GM23338 (cell line): ENCODE results near the gene DOCK10. TPM values are rescaled to one million over a fixed set of nuclear protein-coding genes. Genes with fewer than 3 reads are reported as not detected.

Source experiments
- ATAC-seq: fragments of 200-7000 bp; cut with Tn5 transposase; 3 replicates; pipeline ENCODE4 v1.9.1; 2020
- DNase-seq: peaks from one replicate; pipeline ENCODE4 v3.0.0-alpha.2; 2015; ENCODE audit warnings: low spot score
- H2AFZ ChIP-seq: fragments of 200-600 bp; sonication (generic); 2 replicates; pipeline ENCODE4 v1.8.0; 2016; ENCODE audit warnings: antibody characterized with exemption, mild to moderate bottlenecking, moderate library complexity
- H3F3A ChIP-seq: fragments of 200-600 bp; sonication (generic); replicated peaks from 2 replicates; pipeline ENCODE4 v1.8.0; 2017; ENCODE audit warnings: antibody characterized with exemption, mixed run types, low read depth
- H3K27ac ChIP-seq: fragments of 200-600 bp; sonication (generic); 2 replicates; pipeline ENCODE4 v1.6.1; 2016; ENCODE audit warnings: low read depth
- H3K27me3 ChIP-seq: fragments of 200-600 bp; sonication (generic); 2 replicates; pipeline ENCODE4 v1.8.0; 2016; ENCODE audit warnings: mild to moderate bottlenecking, mixed run types, moderate library complexity; ENCODE audit not compliant: insufficient read depth
- H3K36me3 ChIP-seq: fragments of 200-600 bp; sonication (generic); 2 replicates; pipeline ENCODE4 v1.8.0; 2016; ENCODE audit warnings: mild to moderate bottlenecking; ENCODE audit not compliant: insufficient read depth
- H3K4me1 ChIP-seq: fragments of 200-600 bp; sonication (generic); 2 replicates; pipeline ENCODE4 v1.8.0; 2016; ENCODE audit warnings: mild to moderate bottlenecking, moderate library complexity; ENCODE audit not compliant: insufficient read depth
- H3K4me2 ChIP-seq: fragments of 200-600 bp; sonication (generic); 2 replicates; pipeline ENCODE4 v1.7.1; 2017; ENCODE audit warnings: mixed run types
- H3K4me3 ChIP-seq: fragments of 200-600 bp; sonication (generic); 2 replicates; pipeline ENCODE4 v1.6.1; 2016; ENCODE audit warnings: mixed run types
- H3K79me2 ChIP-seq: fragments of 200-600 bp; sonication (generic); replicated peaks from 2 replicates; pipeline ENCODE4 v1.8.0; 2017; ENCODE audit warnings: mild to moderate bottlenecking; ENCODE audit not compliant: insufficient read depth
- H3K9me2 ChIP-seq: fragments of 200-600 bp; sonication (generic); 2 replicates; pipeline ENCODE4 v1.8.0; 2017; ENCODE audit not compliant: insufficient read depth
- H4K20me1 ChIP-seq: fragments of 200-600 bp; sonication (generic); replicated peaks from 2 replicates; pipeline ENCODE4 v1.8.0; 2017; ENCODE audit warnings: mild to moderate bottlenecking; ENCODE audit not compliant: insufficient read depth
- H3K27ac Mint-ChIP-seq: 2 replicates; pipeline ENCODE4 v1.8.0; 2020; ENCODE audit warnings: inconsistent platforms, mild to moderate bottlenecking, moderate library complexity, mixed read lengths
- H3K27me3 Mint-ChIP-seq: 3 replicates; pipeline ENCODE4 v1.8.0; 2022; ENCODE audit warnings: low read depth, mild to moderate bottlenecking, moderate library complexity, mixed read lengths, inconsistent platforms; ENCODE audit not compliant: insufficient read depth, poor library complexity
- H3K36me3 Mint-ChIP-seq: 3 replicates; pipeline ENCODE4 v1.8.0; 2021; ENCODE audit warnings: low read depth, mild to moderate bottlenecking, inconsistent platforms, moderate library complexity, mixed read lengths
- H3K4me1 Mint-ChIP-seq: 3 replicates; pipeline ENCODE4 v1.8.0; 2020; ENCODE audit warnings: mild to moderate bottlenecking, inconsistent platforms, mixed read lengths
- H3K4me3 Mint-ChIP-seq: 3 replicates; pipeline ENCODE4 v1.8.0; 2021; ENCODE audit warnings: moderate library complexity, mild to moderate bottlenecking, inconsistent platforms, mixed read lengths
- H3K9me3 Mint-ChIP-seq: 3 replicates; pipeline ENCODE4 v1.8.0; 2020; ENCODE audit warnings: moderate library complexity, mild to moderate bottlenecking, inconsistent platforms, mixed read lengths
- EZH2phosphoT487 ChIP-seq: fragments of 200-600 bp; sonication (generic); IDR thresholded peaks from one replicate; pipeline ENCODE4 v1.8.1; 2018; ENCODE audit warnings: antibody characterized with exemption; ENCODE audit not compliant: unreplicated experiment
- JUNB ChIP-seq: IDR thresholded peaks from one replicate; pipeline ENCODE4 v1.6.1; 2016; ENCODE audit warnings: antibody characterized with exemption; ENCODE audit not compliant: unreplicated experiment
- NANOG ChIP-seq: IDR thresholded peaks from 2 replicates; pipeline ENCODE4 v1.6.1; 2016; ENCODE audit warnings: antibody characterized with exemption, borderline replicate concordance
- ZNF114 ChIP-seq: fragments of 250-450 bp; sonication (Bioruptor Pico); IDR thresholded peaks from 2 replicates; pipeline ENCODE4 v1.5.0; 2020; ENCODE audit warnings: mild to moderate bottlenecking, moderate library complexity
- ZNF331 ChIP-seq: fragments of 250-450 bp; sonication (Bioruptor Pico); IDR thresholded peaks from 2 replicates; pipeline ENCODE4 v1.5.0; 2020; ENCODE audit warnings: low read depth, mild to moderate bottlenecking, moderate library complexity
- polyA plus RNA-seq: library from polyadenylated mRNA; unstranded; fragments of >200 nt; fragmentation: Nextera tagmentation; extraction: Ambion mirVana; gene quantifications from 2 replicates; pipeline ENCODE4 v1.2.1, GENCODE V29; 2016
- total RNA-seq: library from RNA; depleted of rRNA; stranded (reverse); fragments of >200 nt; shearing (Covaris generic); gene quantifications from 2 replicates; pipeline ENCODE4 v1.2.3, GENCODE V29; 2014
- TF ChIP-seq, protein P1 (sequence below): fragments of 250-450 bp; sonication (Bioruptor Pico); IDR thresholded peaks from 2 replicates; pipeline ENCODE4 v1.5.0; 2020; ENCODE audit warnings: mild to moderate bottlenecking, moderate library complexity
- TF ChIP-seq, protein P2 (sequence below): IDR thresholded peaks from 2 replicates; pipeline ENCODE4 v1.6.1; 2016; ENCODE audit warnings: antibody characterized with exemption
- TF ChIP-seq, protein P3 (sequence below), 2 experiments: fragments of 200-600 bp in 1 of 2; sonication (generic) in 1 of 2; conservative IDR thresholded peaks; 2 replicates each; pipeline versions ENCODE4 v1.5.1 to v1.6.1; 2016 to 2017; ENCODE audit warnings: antibody characterized with exemption in 2 of 2, low read depth in 2 of 2, mild to moderate bottlenecking in 2 of 2, moderate library complexity in 1 of 2

DOCK10 gene
- total and polyA plus RNA-seq, 2 experiments from 2014 or later: 1.0 to 1.7 TPM

DNA sequence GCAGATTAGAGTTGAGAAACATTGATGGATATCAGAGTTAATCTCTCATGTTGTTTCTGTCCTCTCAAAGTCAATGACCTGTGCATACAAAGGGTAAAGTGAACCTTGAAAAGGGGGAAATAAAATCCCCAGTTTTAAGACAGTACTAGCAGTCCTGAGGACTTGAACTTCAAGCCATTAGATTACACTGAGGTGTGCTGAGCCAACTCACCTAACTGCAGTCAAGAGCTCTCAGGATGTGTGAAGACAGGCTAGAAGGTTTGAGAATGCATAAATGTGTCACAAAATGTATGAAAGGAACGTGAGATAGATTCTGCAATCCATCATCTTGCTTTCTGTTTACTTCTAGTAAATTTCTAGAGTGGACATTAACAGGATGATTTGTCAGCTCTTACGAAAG lies 35.5 kb downstream of the DOCK10 start (continued):
- TF ChIP-seq, protein P1, sequence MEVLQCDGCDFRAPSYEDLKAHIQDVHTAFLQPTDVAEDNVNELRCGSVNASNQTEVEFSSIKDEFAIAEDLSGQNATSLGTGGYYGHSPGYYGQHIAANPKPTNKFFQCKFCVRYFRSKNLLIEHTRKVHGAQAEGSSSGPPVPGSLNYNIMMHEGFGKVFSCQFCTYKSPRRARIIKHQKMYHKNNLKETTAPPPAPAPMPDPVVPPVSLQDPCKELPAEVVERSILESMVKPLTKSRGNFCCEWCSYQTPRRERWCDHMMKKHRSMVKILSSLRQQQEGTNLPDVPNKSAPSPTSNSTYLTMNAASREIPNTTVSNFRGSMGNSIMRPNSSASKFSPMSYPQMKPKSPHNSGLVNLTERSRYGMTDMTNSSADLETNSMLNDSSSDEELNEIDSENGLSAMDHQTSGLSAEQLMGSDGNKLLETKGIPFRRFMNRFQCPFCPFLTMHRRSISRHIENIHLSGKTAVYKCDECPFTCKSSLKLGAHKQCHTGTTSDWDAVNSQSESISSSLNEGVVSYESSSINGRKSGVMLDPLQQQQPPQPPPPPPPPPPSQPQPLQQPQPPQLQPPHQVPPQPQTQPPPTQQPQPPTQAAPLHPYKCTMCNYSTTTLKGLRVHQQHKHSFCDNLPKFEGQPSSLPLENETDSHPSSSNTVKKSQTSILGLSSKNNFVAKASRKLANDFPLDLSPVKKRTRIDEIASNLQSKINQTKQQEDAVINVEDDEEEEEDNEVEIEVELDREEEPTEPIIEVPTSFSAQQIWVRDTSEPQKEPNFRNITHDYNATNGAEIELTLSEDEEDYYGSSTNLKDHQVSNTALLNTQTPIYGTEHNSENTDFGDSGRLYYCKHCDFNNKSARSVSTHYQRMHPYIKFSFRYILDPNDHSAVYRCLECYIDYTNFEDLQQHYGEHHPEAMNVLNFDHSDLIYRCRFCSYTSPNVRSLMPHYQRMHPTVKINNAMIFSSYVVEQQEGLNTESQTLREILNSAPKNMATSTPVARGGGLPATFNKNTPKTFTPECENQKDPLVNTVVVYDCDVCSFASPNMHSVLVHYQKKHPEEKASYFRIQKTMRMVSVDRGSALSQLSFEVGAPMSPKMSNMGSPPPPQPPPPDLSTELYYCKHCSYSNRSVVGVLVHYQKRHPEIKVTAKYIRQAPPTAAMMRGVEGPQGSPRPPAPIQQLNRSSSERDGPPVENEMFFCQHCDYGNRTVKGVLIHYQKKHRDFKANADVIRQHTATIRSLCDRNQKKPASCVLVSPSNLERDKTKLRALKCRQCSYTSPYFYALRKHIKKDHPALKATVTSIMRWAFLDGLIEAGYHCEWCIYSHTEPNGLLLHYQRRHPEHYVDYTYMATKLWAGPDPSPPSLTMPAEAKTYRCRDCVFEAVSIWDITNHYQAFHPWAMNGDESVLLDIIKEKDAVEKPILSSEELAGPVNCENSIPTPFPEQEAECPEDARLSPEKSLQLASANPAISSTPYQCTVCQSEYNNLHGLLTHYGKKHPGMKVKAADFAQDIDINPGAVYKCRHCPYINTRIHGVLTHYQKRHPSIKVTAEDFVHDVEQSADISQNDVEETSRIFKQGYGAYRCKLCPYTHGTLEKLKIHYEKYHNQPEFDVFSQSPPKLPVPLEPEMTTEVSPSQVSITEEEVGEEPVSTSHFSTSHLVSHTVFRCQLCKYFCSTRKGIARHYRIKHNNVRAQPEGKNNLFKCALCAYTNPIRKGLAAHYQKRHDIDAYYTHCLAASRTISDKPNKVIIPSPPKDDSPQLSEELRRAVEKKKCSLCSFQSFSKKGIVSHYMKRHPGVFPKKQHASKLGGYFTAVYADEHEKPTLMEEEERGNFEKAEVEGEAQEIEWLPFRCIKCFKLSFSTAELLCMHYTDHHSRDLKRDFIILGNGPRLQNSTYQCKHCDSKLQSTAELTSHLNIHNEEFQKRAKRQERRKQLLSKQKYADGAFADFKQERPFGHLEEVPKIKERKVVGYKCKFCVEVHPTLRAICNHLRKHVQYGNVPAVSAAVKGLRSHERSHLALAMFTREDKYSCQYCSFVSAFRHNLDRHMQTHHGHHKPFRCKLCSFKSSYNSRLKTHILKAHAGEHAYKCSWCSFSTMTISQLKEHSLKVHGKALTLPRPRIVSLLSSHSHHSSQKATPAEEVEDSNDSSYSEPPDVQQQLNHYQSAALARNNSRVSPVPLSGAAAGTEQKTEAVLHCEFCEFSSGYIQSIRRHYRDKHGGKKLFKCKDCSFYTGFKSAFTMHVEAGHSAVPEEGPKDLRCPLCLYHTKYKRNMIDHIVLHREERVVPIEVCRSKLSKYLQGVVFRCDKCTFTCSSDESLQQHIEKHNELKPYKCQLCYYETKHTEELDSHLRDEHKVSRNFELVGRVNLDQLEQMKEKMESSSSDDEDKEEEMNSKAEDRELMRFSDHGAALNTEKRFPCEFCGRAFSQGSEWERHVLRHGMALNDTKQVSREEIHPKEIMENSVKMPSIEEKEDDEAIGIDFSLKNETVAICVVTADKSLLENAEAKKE (CRISPR knock-in tag): no peak
- TF ChIP-seq, protein P2, sequence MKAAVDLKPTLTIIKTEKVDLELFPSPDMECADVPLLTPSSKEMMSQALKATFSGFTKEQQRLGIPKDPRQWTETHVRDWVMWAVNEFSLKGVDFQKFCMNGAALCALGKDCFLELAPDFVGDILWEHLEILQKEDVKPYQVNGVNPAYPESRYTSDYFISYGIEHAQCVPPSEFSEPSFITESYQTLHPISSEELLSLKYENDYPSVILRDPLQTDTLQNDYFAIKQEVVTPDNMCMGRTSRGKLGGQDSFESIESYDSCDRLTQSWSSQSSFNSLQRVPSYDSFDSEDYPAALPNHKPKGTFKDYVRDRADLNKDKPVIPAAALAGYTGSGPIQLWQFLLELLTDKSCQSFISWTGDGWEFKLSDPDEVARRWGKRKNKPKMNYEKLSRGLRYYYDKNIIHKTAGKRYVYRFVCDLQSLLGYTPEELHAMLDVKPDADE: no peak
- TF ChIP-seq JUNB: no peak
- TF ChIP-seq, protein P3, sequence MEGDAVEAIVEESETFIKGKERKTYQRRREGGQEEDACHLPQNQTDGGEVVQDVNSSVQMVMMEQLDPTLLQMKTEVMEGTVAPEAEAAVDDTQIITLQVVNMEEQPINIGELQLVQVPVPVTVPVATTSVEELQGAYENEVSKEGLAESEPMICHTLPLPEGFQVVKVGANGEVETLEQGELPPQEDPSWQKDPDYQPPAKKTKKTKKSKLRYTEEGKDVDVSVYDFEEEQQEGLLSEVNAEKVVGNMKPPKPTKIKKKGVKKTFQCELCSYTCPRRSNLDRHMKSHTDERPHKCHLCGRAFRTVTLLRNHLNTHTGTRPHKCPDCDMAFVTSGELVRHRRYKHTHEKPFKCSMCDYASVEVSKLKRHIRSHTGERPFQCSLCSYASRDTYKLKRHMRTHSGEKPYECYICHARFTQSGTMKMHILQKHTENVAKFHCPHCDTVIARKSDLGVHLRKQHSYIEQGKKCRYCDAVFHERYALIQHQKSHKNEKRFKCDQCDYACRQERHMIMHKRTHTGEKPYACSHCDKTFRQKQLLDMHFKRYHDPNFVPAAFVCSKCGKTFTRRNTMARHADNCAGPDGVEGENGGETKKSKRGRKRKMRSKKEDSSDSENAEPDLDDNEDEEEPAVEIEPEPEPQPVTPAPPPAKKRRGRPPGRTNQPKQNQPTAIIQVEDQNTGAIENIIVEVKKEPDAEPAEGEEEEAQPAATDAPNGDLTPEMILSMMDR (conservative IDR thresholded peaks at IDR 0.05; ENCODE audit: low read depth in 2 of 2): no peak
- TF ChIP-seq EZH2phosphoT487: no peak
- TF ChIP-seq ZNF331 (CRISPR knock-in tag): no peak
- no peak for TF ChIP-seq NANOG

DNA sequence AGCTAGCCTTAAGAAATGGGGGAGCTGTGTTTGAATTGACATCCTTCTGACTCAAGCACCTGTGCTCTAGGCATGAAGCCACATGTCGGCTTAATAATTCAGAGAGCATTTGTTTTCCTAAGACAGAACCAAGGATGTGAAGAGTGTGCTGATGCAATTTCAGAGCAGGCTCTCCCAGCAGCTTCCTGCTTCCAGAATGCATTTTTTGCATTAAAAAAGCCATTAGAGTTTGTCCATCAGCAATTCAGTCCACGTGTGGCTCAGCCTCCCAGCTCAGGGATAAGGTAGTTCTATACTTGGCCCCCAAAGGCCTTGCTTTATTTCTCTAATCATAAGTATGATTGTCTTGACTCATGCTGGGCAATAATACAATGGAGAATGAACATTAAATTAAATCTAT lies 37.7 kb downstream of the DOCK10 start:
- peaks cover 4% of the 10 kb centered on the region; the same call in 1 of the 2 replicates for H3K9me2 ChIP-seq
- no peak overlapping the region for H3K27ac ChIP-seq
- no peaks in the 10 kb centered on the region for H3K79me2 ChIP-seq
- DNase-seq (no peak), ATAC-seq (no peak)
- Mint-ChIP-seq H3K36me3 (no peaks in the 10 kb centered on the region), H3K27me3 (peaks cover 5% of the 10 kb centered on the region), H3K27ac (0 out of 2 replicates have a peak overlapping the region, but pooled peaks have one; percentile 33), H3K4me3 (no peak overlapping the region), H3K9me3 (no peaks in the 10 kb centered on the region), H3K4me1 (peaks cover 15% of the 10 kb centered on the region)
- no peak overlapping the region for H3K4me3 ChIP-seq
- H3K36me3 ChIP-seq: no peaks in the 10 kb centered on the region
- H2AFZ ChIP-seq: peak overlapping the region; percentile 92
- no peaks in the 10 kb centered on the region for H3F3A ChIP-seq
- H4K20me1 ChIP-seq: no peaks in the 10 kb centered on the region
- H3K4me1 ChIP-seq: peaks cover 11% of the 10 kb centered on the region
- H3K4me2 ChIP-seq: no peak overlapping the region
- H3K27me3 ChIP-seq: no peaks in the 10 kb centered on the region
- no peak for TF ChIP-seq ZNF114 (CRISPR knock-in tag)
